Measurements from ENCODE around the gene KRT83.

GRCh38 chr12:52362118-52362726, 41.0 kb upstream of the KRT83 start:
- TF ChIP-seq CTCF (IDR thresholded peaks at IDR 0.05) (no peak), POLR2AphosphoS5 (IDR thresholded peaks at IDR 0.05) (no peak), POLR2A (IDR thresholded peaks at IDR 0.05) (no peak)

Measured in suprapubic skin (tissue), 4 donors.